Spinal cord (tissue), 10 donors: ENCODE results near the gene BET1. TPM values are rescaled to one million over a fixed set of nuclear protein-coding genes. Genes with fewer than 3 reads are reported as not detected.

Experiments
- DNase-seq, 6 donors: peaks; one replicate each; pipeline versions ENCODE4 v3.0.0 to v3.0.0-alpha.2; 2013 to 2015; ENCODE audit warnings: low spot score in 6 of 6, low read depth in 4 of 6
- H3K27ac ChIP-seq: one replicate; pipeline ENCODE4 v1.5.1; 2013; ENCODE audit warnings: low read depth, low read length, control low read depth
- H3K27me3 ChIP-seq: one replicate; pipeline ENCODE4 v1.6.1; 2013; ENCODE audit warnings: low read length; ENCODE audit not compliant: control insufficient read depth, insufficient read depth
- H3K36me3 ChIP-seq: one replicate; pipeline ENCODE4 v1.6.1; 2013; ENCODE audit warnings: low read length; ENCODE audit not compliant: control insufficient read depth, insufficient read depth
- H3K4me1 ChIP-seq: one replicate; pipeline ENCODE4 v1.6.1; 2013; ENCODE audit warnings: low read length; ENCODE audit not compliant: control insufficient read depth, insufficient read depth
- H3K4me3 ChIP-seq: one replicate; pipeline ENCODE4 v1.5.1; 2013; ENCODE audit warnings: low read depth, low read length, control low read depth
- H3K9me3 ChIP-seq: one replicate; pipeline ENCODE4 v1.6.1; 2013; ENCODE audit warnings: low read length; ENCODE audit not compliant: control insufficient read depth, insufficient read depth
- WGBS: methylation state at CpG from one replicate; pipeline ENCODE4 v1.1.5; 2013; ENCODE audit warnings: missing lambda C conversion rate; ENCODE audit not compliant: insufficient coverage; 5-methylcytosine and 5-hydroxymethylcytosine counted together
- long read RNA-seq, 4 donors: transcript quantifications; one replicate each; lab custom pipeline, GENCODE V29; 2026
- polyA plus RNA-seq, 2 donors: library from polyadenylated mRNA; unstranded; fragments of 120-200 nt; gene quantifications; one replicate each; pipeline ENCODE4 v1.2.1, GENCODE V29; 2013; ENCODE audit not compliant: insufficient read length in 2 of 2
- total RNA-seq, 2 donors: library from RNA; depleted of rRNA in 1 of 2; stranded (reverse); fragments of 120-200 nt in 1 of 2; fragments of >200 nt in 1 of 2; gene quantifications; one replicate each; pipeline versions ENCODE4 v1.2.3 to v1.2.4, GENCODE V29; 2013 to 2014
- donor health status: healthy.

Gene BET1, protein sequence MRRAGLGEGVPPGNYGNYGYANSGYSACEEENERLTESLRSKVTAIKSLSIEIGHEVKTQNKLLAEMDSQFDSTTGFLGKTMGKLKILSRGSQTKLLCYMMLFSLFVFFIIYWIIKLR
- 10 to 100 TPM; 30.6 to 40.9 TPM for total RNA-seq
- 10 to 100 TPM; 24.0 to 25.9 TPM for polyA plus RNA-seq
- long read RNA-seq, donor 1, transcript BET1-201 (4 exons, 1,504 nt) = major isoform, 29 of 33 reads
- long read RNA-seq, donor 1, partial matches to known transcripts = 0 of 33 reads
- long read RNA-seq, donor 1, other reads (novel, unspliced or antisense) = 0 of 33 reads
- long read RNA-seq, donor 2, transcript BET1-201 (4 exons, 1,504 nt) = major isoform, 8 of 10 reads
- long read RNA-seq, donor 2, partial matches to known transcripts = 0 of 10 reads
- long read RNA-seq, donor 2, other reads (novel, unspliced or antisense) = 0 of 10 reads
- long read RNA-seq, donor 3, transcript BET1-201 (4 exons, 1,504 nt) = major isoform, 11 of 14 reads
- long read RNA-seq, donor 3, partial matches to known transcripts = 0 of 14 reads
- long read RNA-seq, donor 3, other reads (novel, unspliced or antisense) = 0 of 14 reads
- long read RNA-seq, donor 4, transcript BET1-204 (3 exons, 601 nt) = minor isoform, 10 of 63 reads
- long read RNA-seq, donor 4, transcript BET1-201 (4 exons, 1,504 nt) = major isoform, 52 of 63 reads
- long read RNA-seq, donor 4, partial matches to known transcripts = 0 of 63 reads
- long read RNA-seq, donor 4, other reads (novel, unspliced or antisense) = 0 of 63 reads

DNA sequence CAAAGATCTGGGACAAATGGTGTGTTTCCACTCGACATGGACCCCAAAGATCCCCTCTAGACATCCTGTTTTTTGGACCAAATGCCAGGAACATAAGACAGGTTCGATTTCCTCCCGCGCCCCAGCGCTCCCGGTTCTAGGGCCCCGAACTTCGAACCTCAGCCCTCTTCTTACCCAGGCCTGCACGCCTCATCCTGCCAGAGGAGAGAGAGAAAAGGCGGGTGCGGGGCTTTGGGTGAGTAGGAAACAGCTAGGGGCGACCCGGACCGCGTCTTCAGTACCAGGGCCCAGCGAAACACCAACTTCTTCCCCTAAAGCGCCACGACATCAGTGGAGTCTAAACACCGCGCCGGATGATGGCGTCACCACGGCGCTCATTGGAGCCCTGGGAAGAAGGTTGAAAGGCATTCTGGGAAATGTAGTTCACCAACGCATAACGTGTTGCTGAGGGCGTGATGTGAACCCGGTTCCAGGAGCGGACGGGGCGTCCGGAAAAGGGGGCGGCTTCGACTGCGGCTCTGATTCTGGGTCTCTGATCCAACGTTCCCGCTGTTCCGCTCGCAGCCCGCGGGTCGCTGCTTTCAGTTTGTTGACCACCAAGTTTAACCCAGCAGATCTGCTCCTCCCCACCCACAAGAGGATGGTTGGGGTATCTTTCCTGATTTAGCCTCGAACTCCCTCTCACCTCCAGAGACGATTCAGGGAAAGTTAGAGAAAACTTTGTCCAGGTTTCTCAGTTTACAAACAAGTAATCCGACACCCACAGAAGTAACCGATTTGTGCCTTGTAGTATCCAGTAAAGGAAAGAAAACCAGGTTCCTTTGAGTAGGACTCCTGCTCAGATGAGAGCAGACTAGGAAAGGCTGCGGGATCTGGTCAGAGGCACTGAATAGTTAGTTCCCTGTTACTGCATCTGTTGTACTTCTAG is at the start of gene BET1:
Gene BET1, minus strand, starts transcription at position 332 of the 928 bp plus-strand sequence. Its CDS starts 139 bp downstream, at position 193.
- Histone ChIP-seq H3K36me3 (no peaks in the 10 kb centered on the region), H3K27ac (peak within 1 kb of the TSS; percentile 94)
- WGBS = under 1% methylated on average over 43 of the region's 47 CpGs

DNA sequence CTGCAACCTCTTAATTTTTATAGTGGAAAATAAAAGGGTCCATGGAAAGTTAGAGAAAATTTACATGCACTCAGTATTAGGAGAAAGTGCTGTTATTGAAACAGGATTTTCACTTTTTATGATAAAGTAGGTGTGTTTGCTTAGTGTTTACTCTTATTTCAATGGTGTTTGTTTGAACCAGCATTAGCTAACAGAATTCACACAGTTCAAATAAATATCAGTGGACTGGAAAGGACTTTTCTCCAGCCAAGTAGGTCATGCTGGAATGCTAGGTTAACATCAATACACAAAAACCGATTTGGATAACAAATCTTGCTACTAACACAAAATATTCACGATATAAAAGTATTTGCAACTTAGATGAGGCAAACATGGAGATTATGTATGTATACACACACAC is 49.4 kb upstream of the BET1 start:
- Histone ChIP-seq H3K9me3 (no peaks in the 10 kb centered on the region), H3K27me3 (no peaks in the 10 kb centered on the region), H3K27ac (no peak overlapping the region), H3K4me1 (no peaks in the 10 kb centered on the region), H3K36me3 (no peaks in the 10 kb centered on the region), H3K4me3 (no peak overlapping the region)
- no CpG with 5 or more reads among the region's 2 CpGs for whole genome bisulfite sequencing
- DNase-seq = no peak

More for the DNA sequence above, at the start of gene BET1:
- no peaks in the 10 kb centered on the region for H3K9me3 ChIP-seq
- H3K4me3 ChIP-seq = peak within 1 kb of the TSS; percentile 100
- H3K4me1 ChIP-seq = no peaks in the 10 kb centered on the region
- peaks cover 6% of the 10 kb centered on the region for H3K27me3 ChIP-seq
- peak; percentile 96 to 99 (median 97) for DNase-seq

DNA sequence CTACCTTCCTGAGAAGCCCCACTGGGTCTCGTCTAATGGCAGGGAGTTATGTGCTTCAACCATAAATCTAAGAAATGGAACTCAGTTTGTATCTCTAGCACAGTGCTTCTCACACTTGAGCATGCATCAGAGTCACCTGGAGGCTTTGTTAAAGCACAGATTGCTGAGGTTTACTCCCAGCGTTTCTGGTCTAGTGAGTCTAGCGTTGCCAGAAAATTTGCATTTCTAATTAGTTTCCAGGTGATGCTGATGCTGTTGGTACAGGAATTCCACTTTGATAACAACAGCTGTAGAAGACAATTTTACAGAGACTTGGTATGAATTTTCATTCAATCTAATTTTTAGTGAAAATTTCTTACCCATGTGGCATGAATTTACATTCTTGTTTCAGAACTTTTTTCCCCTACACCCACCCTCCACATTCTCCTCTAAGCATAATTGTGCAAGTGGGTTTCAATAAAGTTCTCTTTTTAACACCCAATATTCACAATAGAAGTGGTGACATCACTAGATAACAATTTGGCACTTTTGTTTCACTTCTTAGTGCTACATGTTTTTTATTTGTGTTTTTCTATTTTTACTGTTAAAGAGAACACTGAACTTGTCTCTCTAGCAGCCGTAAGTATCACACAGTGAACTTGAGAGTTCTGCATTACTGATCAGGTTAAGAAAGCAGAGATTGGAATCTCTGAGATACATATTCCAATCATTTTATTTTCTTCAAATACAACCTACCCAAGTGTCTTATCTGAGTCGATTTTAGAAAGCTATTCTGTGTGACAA is 48.4 kb upstream of the BET1 start:
- WGBS = 60% methylated on average over 2 of the region's 5 CpGs
- H3K4me1 ChIP-seq = no peaks in the 10 kb centered on the region
- peak in 1 of 6 donors; percentile 52 for DNase-seq

DNA sequence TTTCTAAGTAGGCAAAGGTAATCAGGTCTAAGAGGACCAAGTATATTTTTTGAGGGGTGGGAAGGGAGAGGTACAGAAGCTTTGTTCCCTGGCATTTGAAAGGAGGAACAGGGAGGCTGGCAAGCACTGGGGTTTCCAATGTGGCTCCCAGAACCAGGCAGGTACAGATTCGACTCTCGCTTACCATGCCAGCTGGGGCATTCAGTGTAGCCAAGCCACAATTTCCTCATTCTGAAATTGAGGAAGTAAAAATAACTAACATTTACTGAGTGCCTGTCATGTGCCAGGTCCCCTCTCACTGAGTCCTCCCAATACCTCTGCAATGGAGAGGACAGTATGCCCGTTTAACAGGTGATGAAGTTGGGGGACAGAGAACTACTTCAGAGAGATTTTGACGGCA is 45.9 kb upstream of the BET1 start:
- Histone ChIP-seq H3K27me3 (no peaks in the 10 kb centered on the region), H3K36me3 (no peaks in the 10 kb centered on the region), H3K4me3 (no peak overlapping the region), H3K27ac (no peak overlapping the region), H3K4me1 (no peaks in the 10 kb centered on the region), H3K9me3 (no peaks in the 10 kb centered on the region)
- WGBS = no CpG with 5 or more reads among the region's 4 CpGs
- DNase-seq = no peak

More for the DNA sequence above, 48.4 kb upstream of the BET1 start:
- Histone ChIP-seq H3K9me3 (no peaks in the 10 kb centered on the region), H3K4me3 (no peak overlapping the region), H3K27me3 (no peaks in the 10 kb centered on the region), H3K36me3 (no peaks in the 10 kb centered on the region), H3K27ac (no peak overlapping the region)

DNA sequence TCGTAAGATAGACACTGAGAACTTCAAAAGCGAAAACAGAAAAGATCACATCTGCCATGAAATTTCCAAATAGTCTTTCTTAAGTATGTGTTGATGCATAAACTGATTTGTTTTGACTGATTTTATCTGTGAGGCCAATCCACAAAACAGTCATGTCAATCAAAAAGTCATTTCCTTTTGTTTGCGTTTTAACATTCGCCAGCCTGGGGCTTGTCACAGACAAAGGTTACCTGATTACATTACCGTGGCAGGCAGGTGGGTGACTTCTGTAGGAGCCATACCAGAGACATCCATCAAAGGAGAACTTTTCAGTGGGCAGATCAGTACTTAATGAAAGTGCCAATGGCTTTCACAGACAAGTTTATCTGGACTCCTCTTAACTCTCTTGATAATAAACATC is 45.5 kb upstream of the BET1 start:
- Histone ChIP-seq H3K27ac (no peak overlapping the region), H3K4me3 (no peak overlapping the region), H3K4me1 (no peaks in the 10 kb centered on the region), H3K36me3 (no peaks in the 10 kb centered on the region), H3K9me3 (no peaks in the 10 kb centered on the region), H3K27me3 (no peaks in the 10 kb centered on the region)
- WGBS = 50% methylated on average over 3 of the region's 5 CpGs
- no peak for DNase-seq

DNA sequence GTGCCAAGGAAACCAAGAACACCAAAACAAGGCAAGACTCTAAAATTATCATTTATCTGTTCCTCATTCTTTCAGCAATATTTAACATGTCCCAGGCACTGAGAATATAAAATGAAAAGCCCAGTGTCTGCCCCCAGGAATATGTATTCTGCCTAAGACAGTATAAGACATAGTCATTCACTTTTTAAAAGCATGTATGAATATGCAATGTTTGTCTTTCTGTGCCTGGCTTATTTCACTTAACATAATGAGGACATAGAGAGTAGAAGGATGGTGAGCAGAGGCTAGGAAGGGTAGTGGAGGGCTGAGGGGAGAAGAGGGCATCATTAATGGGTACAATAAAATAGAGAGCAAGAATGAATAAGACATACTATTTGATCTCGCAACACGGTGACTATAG is 44.6 kb upstream of the BET1 start:
- H3K27ac ChIP-seq = no peak overlapping the region
- WGBS = no CpG with 5 or more reads among the region's 2 CpGs
- H3K36me3 ChIP-seq = no peaks in the 10 kb centered on the region
- no peak overlapping the region for H3K4me3 ChIP-seq
- no peaks in the 10 kb centered on the region for H3K4me1 ChIP-seq
- no peaks in the 10 kb centered on the region for H3K9me3 ChIP-seq
- no peak for DNase-seq
- H3K27me3 ChIP-seq = no peaks in the 10 kb centered on the region

DNA sequence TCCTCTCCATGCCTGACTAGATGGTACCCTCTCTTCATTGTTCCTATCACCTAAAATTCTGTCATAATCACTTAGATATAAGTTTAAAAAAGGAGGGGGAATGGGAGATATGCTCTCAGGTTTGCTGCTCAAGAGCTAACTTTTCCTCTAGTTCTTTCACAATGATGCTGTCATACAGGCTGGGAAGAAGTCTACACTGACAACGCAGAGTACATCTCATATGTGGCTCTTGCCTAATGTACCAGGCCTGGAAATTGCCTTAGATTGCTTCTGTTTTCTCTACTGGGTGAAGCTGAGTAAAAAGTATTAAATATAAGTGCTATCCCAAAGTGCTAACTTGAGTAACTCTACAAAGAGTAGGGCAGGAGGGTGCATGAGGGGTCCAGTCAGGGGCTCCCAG is 43.8 kb upstream of the BET1 start:
- no peak for DNase-seq
- WGBS = 100% methylated on average over 1 of the region's 1 CpG
- H3K4me1 ChIP-seq = no peaks in the 10 kb centered on the region

DNA sequence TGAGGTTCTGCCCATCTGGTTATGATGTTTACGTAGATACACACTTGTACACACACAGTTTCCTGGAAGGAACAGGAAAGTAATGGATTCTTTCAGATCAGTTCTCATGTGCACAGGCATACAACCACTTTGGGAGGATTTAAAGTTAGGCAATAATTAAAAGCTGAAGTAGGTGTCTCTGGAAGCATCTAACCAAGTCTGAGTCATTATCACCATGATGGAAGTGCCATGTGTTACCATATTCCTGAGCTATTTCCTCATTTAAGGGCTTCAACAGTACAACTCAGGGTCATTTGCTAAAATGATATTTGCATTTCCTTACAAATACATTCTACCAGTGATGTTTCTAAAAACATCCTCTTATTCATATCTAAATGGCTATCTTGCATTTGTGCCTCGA is 41.4 kb upstream of the BET1 start:
- WGBS = 80% methylated on average over 1 of the region's 2 CpGs
- no peak for DNase-seq
- Histone ChIP-seq H3K36me3 (no peaks in the 10 kb centered on the region), H3K4me1 (no peaks in the 10 kb centered on the region), H3K27ac (no peak overlapping the region), H3K4me3 (no peak overlapping the region), H3K27me3 (no peaks in the 10 kb centered on the region), H3K9me3 (no peaks in the 10 kb centered on the region)

More for the DNA sequence above, 43.8 kb upstream of the BET1 start:
- Histone ChIP-seq H3K36me3 (no peaks in the 10 kb centered on the region), H3K4me3 (no peak overlapping the region), H3K9me3 (no peaks in the 10 kb centered on the region), H3K27ac (no peak overlapping the region), H3K27me3 (no peaks in the 10 kb centered on the region)

DNA sequence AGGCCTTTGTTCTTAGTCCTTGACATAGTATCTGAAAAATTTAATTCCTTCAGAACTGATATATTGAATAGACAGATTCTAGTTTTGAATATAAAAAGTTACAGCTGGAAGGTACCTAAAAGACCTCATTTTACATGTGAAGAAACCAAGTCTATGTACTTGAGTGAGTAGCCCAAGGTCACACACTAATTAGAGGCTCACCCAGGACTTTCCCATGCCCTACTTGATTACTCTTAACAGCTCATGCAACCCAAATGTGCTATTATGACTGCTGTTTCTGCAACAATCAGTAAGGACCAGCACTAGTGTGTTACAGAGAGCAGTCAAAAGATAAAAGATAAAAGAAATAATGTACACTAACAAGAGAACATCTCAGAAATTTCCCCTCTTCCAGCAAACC is 40.7 kb upstream of the BET1 start:
- H3K27me3 ChIP-seq = no peaks in the 10 kb centered on the region
- H3K9me3 ChIP-seq = no peaks in the 10 kb centered on the region
- DNase-seq = no peak
- no peaks in the 10 kb centered on the region for H3K4me1 ChIP-seq
- H3K4me3 ChIP-seq = no peak overlapping the region
- H3K36me3 ChIP-seq = no peaks in the 10 kb centered on the region
- H3K27ac ChIP-seq = no peak overlapping the region
